Activated CD4-positive, CD25-positive, alpha-beta regulatory T cell (primary cell): ENCODE measurements around the gene KRTAP12-4.
"Not testable (repeated sequence)": the region's sequence is repeated elsewhere in the genome, so short reads cannot be mapped to it uniquely, and the experiment has no call there.

Experiments used
- DNase-seq, 4 experiments: peaks; one replicate each; lab custom pipeline; 2025; lab: John Stamatoyannopoulos, UW

Gene KRTAP12-4

GRCh38 chr21:44686843-44687561 lies 32.5 kb upstream of the KRTAP12-4 start:
- no peak for DNase-seq

- no peak for DNase-seq
These were observed 31.7 kb upstream of the KRTAP12-4 start for GRCh38 chr21:44686000-44686781.

- not testable (repeated sequence) for DNase-seq
These were observed 30.6 kb upstream of the KRTAP12-4 start for GRCh38 chr21:44685050-44685449.

- no peak for DNase-seq
These were observed 30.0 kb upstream of the KRTAP12-4 start for GRCh38 chr21:44684483-44684882.

- no peak for DNase-seq
These were observed 29.6 kb upstream of the KRTAP12-4 start for GRCh38 chr21:44684077-44684476.

GRCh38 chr21:44682580-44683151 lies 28.2 kb upstream of the KRTAP12-4 start:
- no peak for DNase-seq

GRCh38 chr21:44681861-44682579 lies 27.6 kb upstream of the KRTAP12-4 start, which contains the start of gene KRTAP12-1:
KRTAP12-1 (minus strand) TSS chr21:44682163; CDS start chr21:44682123, 40 bp downstream.
- DNase-seq = no peak

GRCh38 chr21:44681152-44681551 lies 26.7 kb upstream of the KRTAP12-4 start:
- DNase-seq = no peak

- DNase-seq = no peak
These were observed 23.4 kb upstream of the KRTAP12-4 start for GRCh38 chr21:44677881-44678280.

- no peak for DNase-seq
These were observed 17.5 kb upstream of the KRTAP12-4 start for GRCh38 chr21:44671911-44672310.

- DNase-seq = no peak
These were observed 16.4 kb upstream of the KRTAP12-4 start for GRCh38 chr21:44670642-44671432.

- DNase-seq = no peak
These were observed 13.2 kb upstream of the KRTAP12-4 start for GRCh38 chr21:44667612-44668011.

- DNase-seq = no peak
These were observed 12.2 kb upstream of the KRTAP12-4 start, which contains the start of gene KRTAP12-2 for GRCh38 chr21:44666401-44667320. KRTAP12-2 (minus strand) TSS chr21:44666927; CDS start chr21:44666886, 41 bp downstream.

- no peak for DNase-seq
These were observed 10.2 kb upstream of the KRTAP12-4 start for GRCh38 chr21:44664691-44665090.

GRCh38 chr21:44661567-44661966 lies 7.1 kb upstream of the KRTAP12-4 start:
- DNase-seq = not testable (repeated sequence)

- DNase-seq = no peak
These were observed 4.6 kb upstream of the KRTAP12-4 start for GRCh38 chr21:44658913-44659595.

GRCh38 chr21:44658541-44658910 lies 4.1 kb upstream of the KRTAP12-4 start:
- DNase-seq = no peak

- DNase-seq = no peak
These were observed 3.4 kb upstream of the KRTAP12-4 start, which contains the start of gene KRTAP12-3 for GRCh38 chr21:44657635-44658540. KRTAP12-3 (plus strand) TSS chr21:44657932; CDS start chr21:44657980, 48 bp downstream.
